GM12874 (cell line): ENCODE measurements around the gene ATP6V1G1.

Experiments used
- TF ChIP-seq, protein P1 (sequence below): IDR thresholded peaks from 2 replicates; pipeline ENCODE4 v1.5.1; 2011; ENCODE audit warnings: low read depth, mild to moderate bottlenecking, control low read depth, low read length, moderate library complexity; ENCODE audit not compliant: insufficient read depth

ATP6V1G1 gene

DNA sequence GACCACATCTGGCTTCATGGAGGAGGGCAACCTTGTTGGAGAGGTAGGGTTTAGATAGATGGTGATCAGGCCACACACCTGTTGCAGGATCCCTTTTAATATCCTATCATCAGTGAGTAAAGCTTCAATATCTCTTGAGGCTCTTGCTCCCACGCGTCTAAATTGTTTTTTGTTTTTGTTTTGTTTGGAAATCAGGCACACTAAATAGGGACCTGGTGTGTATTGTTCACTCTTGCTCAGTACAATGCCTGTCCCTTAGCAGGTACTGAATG lies 20.9 kb downstream of the ATP6V1G1 start:
- TF ChIP-seq, protein P1, sequence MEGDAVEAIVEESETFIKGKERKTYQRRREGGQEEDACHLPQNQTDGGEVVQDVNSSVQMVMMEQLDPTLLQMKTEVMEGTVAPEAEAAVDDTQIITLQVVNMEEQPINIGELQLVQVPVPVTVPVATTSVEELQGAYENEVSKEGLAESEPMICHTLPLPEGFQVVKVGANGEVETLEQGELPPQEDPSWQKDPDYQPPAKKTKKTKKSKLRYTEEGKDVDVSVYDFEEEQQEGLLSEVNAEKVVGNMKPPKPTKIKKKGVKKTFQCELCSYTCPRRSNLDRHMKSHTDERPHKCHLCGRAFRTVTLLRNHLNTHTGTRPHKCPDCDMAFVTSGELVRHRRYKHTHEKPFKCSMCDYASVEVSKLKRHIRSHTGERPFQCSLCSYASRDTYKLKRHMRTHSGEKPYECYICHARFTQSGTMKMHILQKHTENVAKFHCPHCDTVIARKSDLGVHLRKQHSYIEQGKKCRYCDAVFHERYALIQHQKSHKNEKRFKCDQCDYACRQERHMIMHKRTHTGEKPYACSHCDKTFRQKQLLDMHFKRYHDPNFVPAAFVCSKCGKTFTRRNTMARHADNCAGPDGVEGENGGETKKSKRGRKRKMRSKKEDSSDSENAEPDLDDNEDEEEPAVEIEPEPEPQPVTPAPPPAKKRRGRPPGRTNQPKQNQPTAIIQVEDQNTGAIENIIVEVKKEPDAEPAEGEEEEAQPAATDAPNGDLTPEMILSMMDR, result no peak

DNA sequence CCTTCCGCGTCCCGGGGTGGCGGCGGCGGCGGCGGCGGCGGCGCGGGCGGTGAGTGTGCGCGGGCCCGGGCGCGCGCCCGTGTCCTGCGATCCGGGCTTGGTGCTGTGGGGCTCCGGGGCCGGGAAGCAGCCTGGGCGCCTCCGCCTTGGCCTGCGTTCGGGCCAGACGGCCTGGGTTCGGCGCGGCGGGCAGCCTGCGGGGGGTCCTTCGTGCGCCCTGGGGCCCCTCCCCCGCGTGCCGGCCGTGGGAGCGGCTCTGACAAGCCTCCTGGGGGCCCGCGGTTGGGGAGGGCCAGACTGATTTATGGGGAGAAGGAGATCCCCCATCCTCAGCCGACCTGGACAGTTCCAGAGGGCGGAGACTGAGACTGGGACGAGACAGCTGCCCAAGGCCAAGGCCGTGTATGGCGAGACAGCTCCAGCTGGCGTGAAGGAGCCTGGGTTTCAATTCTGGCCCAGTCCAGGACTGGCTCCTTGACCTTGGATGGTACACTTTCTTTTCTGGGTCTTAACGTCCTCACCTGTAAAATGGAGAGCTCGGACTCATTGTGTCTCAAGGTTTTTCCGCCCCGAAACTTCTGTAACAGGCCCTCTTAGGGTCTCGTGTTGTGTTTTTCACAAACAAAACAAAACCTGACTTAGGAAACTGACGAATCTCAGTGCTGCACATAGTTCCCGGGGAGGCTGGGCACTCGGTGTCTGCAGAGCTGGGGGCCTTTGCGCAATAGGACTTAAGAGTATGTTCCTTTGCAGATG lies 24.1 kb downstream of the ATP6V1G1 start:
- TF ChIP-seq, protein P1, result no peak

DNA sequence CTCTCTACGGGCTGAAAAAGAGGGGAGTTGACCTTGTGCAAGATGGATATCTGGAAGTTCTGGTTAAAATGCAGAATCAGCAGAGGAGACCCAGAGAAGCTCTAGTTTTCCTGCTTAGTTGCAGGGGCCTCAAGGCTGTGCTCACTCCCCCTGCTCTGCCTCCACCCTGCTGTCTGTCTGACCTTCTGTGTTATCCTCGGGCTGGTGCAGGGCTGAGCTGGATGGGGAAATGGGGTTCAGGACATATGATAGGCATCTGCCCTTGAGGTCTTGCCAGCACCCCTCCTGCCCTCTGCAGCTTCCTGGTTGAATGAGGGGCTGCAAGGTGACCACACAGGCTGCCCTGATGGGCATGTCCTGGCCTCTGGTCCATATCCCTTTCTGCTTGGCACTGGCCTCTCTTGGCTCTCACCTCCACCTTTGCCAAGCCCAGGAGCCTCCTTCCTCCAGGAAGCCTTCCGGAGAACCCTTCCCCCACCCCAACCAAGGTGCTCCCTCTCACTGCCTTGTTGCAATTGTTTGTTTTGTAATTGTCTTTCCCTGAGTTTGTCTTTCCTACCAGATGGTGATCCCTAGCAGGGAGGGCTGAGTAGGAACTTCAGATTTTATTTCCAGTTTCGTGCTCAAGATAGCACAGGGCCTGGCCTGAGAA lies 24.8 kb downstream of the ATP6V1G1 start:
- TF ChIP-seq, protein P1, result no peak

DNA sequence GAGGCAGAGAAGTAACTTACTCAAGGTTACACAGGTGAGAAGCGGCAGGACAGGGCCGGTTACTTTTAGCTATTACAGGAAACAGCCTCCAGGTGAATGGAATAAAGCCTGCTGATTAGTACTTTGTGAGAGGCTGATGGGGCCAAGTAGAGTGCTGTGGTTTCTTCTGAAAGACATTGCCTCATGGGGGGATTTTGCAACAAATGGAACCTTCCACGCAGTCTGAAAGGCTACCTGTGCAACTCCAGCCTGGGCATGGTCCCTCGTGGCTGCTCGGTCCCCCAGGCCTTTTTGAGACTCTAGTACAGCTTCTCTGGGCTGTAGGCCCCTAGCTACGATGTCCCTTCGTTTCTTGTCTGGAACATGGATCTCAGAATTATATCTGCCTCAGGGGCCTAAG lies 25.5 kb downstream of the ATP6V1G1 start:
- TF ChIP-seq, protein P1, result no peak

DNA sequence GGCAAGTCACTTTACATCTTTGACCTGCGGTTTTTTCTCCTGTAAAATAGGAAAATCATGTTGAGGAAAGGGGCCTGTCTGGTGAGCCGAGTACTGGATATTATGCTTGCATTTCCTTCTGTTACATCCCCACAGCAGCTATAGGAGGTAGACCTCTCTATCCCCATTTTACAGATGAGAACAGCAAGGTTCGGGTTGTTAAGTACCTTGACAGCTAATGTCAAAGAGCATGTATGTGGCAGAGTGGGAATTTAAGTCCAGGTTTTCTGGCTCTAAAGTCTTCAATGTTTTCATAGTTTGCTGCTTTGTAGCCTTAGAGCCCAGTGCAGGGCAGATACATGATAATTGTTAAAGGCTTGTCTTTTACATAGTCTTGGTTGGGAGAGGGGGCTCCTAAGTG lies 26.4 kb downstream of the ATP6V1G1 start:
- TF ChIP-seq, protein P1, result no peak

DNA sequence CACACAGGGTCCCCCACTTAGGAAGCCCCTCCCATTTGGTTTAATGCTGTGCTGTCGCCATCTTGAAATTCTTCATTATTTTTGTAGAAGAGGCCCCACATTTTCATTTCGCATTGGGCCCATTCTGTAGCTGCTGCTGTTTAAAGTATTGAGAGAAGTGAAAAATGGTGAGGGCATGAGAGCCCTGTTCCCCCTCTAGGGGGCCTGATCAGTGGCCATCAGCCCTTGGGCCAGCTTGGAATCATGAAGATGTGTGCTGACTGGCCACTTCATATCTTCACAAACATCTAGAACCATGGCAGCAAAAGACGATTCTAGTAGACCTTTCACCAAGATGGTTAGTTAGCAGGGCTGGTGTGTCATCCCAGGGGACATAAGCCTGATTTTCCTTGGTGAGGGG lies 26.8 kb downstream of the ATP6V1G1 start:
- TF ChIP-seq, protein P1, result no peak

DNA sequence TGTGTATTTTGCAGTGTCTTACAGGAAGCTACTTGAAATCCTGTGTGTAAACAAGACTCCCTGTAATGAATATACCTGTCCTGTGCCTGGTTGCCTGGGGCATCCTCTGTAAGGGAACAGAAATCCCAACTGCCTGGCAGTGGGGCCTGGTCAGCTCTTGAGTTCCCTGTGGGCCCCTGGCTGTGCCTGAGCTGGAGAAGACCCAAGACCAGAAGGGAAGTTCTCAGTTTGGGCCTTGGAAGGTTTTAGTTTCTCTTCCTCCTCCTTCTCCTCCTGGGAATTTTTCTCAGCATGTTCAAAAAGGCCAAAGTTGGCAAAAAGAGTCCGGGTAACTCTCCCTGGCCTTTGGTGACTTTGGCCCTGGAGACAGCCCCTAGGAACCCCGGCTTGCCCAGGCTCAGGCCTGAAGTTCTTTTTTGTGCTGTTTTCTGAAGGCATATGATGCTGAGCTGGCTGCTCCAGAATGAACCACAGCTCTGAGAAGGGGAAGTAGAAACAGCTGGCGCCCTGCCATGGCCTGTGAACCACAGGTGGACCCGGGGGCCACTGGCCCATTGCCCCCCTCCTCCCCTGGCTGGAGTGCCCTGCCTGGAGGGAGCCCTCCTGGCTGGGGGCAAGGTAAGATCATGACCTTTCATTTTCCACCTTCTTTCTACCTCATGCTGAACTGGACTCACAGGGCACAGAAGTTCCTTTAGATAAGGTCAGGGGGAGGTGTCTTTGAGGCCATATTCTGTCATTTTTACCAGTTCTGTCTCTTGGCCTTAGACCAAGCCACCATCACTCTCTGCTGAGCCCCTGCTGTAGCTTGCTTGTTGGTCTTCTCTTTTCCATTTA lies 29.3 kb downstream of the ATP6V1G1 start:
- TF ChIP-seq, protein P1, result no peak
